Activated T-helper 17 cell treated with anti-CD3 and anti-CD28 coated beads, Interleukin-2, amount 50 U/mL, for 72 hours (primary cell): Measurements from ENCODE around the gene FAM187B. TPM values are rescaled to one million over a fixed set of nuclear protein-coding genes. Genes with fewer than 3 reads are reported as not detected.

Source experiments
- ATAC-seq: fragments of 150-1000 bp; cut with Tn5 transposase; replicated peaks from 2 replicates; pipeline ENCODE4 v1.10.0; 2021; ENCODE audit warnings: mild to moderate bottlenecking, moderate library complexity
- H3K27ac Mint-ChIP-seq: one replicate; pipeline ENCODE4 v1.8.0; 2022; ENCODE audit warnings: mixed read lengths
- H3K27me3 Mint-ChIP-seq: one replicate; pipeline ENCODE4 v1.8.0; 2022; ENCODE audit warnings: mixed read lengths
- H3K36me3 Mint-ChIP-seq: one replicate; pipeline ENCODE4 v1.8.0; 2022; ENCODE audit warnings: low read depth, mild to moderate bottlenecking, mixed read lengths
- H3K4me1 Mint-ChIP-seq: one replicate; pipeline ENCODE4 v1.8.0; 2022; ENCODE audit warnings: mixed read lengths
- H3K4me3 Mint-ChIP-seq: one replicate; pipeline ENCODE4 v1.8.0; 2022; ENCODE audit warnings: mild to moderate bottlenecking, mixed read lengths
- H3K9me3 Mint-ChIP-seq: one replicate; pipeline ENCODE4 v1.8.0; 2022; ENCODE audit warnings: mixed read lengths
- total RNA-seq, 2 donors: library from RNA; stranded (reverse); gene quantifications; one replicate each; pipeline ENCODE4 v1.2.3, GENCODE V29; 2022

Gene FAM187B
- total RNA-seq, 2 donors from 2014 or later = 0.58 TPM; not detected in 1

- H3K27ac Mint-ChIP-seq = peak overlapping the region; percentile 93
- no peaks in the 10 kb centered on the region for H3K27me3 Mint-ChIP-seq
- H3K9me3 Mint-ChIP-seq = no peaks in the 10 kb centered on the region
- H3K36me3 Mint-ChIP-seq = peaks cover 58% of the 10 kb centered on the region
- no peaks in the 10 kb centered on the region for H3K4me1 Mint-ChIP-seq
- peak overlapping the region; percentile 88 for H3K4me3 Mint-ChIP-seq
- ATAC-seq = no peak
Measured at GRCh38 chr19:35266520-35267352, 38.2 kb upstream of the FAM187B start.

DNA sequence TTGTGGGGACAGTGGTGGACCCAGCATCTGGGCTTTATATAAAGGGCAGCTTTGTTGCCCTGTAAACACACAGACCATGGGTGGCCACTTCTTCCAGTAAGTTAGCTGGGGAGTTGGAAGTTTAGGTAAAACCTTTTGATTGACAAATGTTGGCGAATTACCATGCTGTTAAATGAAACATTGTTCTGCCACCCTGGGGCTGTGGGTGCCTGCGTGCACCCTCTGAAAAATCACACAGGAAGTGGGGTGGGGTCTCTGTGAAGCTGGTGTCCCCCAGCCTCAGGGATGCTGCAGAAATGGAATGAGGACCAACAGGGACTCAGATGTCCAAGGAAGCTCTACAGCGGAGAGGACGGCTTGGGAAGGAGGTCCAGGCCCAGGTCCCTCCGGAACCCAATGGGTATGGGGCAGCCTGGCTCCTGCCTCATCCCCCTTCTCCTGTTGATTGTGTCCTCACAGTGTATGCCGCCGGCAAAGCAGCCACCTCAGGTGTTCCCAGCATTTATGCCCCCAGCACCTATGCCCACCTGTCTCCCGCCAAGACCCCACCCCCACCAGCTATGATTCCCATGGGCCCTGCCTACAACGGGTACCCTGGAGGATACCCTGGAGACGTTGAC is 37.5 kb upstream of the FAM187B start:
- no peak for ATAC-seq
- H3K4me1 Mint-ChIP-seq = no peaks in the 10 kb centered on the region
- H3K9me3 Mint-ChIP-seq = no peaks in the 10 kb centered on the region
- peak overlapping the region; percentile 88 for H3K4me3 Mint-ChIP-seq
- H3K27me3 Mint-ChIP-seq = no peaks in the 10 kb centered on the region
- peaks cover 55% of the 10 kb centered on the region for H3K36me3 Mint-ChIP-seq
- peak overlapping the region; percentile 76 for H3K27ac Mint-ChIP-seq

GRCh38 chr19:35265126-35265899 is 36.8 kb upstream of the FAM187B start:
- no peak for ATAC-seq
- Mint-ChIP-seq H3K4me3 (peak overlapping the region; percentile 88), H3K4me1 (no peaks in the 10 kb centered on the region), H3K27me3 (no peaks in the 10 kb centered on the region), H3K9me3 (no peaks in the 10 kb centered on the region), H3K36me3 (peaks cover 54% of the 10 kb centered on the region), H3K27ac (peak overlapping the region; percentile 76)

- Mint-ChIP-seq H3K36me3 (peaks cover 50% of the 10 kb centered on the region), H3K27me3 (no peaks in the 10 kb centered on the region), H3K4me1 (no peaks in the 10 kb centered on the region), H3K27ac (no peak overlapping the region), H3K4me3 (no peak overlapping the region), H3K9me3 (no peaks in the 10 kb centered on the region)
- no peak for ATAC-seq
Measured at GRCh38 chr19:35264268-35265125, 36.0 kb upstream of the FAM187B start.

DNA sequence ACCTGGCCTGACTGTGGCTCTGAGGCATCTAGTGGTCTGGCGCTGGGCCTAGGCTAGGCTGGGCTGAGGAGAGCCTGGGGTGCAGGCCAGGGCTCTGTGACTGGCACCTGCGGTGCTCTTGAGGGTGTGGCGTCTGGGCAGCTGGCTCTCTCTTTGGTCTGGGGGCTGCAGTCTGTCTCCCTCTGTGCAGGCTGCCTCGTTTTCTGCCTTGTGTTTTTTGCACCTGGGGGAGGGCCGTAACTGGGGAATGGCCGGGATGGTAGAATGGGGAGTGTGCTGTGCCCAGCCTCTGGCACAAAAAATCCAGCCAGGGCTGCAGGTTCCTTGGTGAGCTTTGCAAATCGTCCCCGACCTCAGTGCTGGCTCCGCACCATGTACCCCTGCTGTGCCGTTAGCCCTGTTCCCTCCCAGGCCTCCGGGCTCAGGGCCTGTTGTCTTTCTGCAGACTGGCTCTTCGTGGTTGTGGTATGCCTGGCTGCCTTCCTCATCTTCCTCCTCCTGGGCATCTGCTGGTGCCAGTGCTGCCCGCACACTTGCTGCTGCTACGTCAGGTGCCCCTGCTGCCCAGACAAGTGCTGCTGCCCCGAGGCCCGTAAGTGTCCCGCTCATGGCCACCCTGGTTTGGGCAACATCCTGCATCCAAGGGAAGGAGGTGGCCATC is 33.7 kb upstream of the FAM187B start:
- H3K4me1 Mint-ChIP-seq = peaks cover 5% of the 10 kb centered on the region
- no peaks in the 10 kb centered on the region for H3K27me3 Mint-ChIP-seq
- no peak overlapping the region for H3K4me3 Mint-ChIP-seq
- H3K27ac Mint-ChIP-seq = no peak overlapping the region
- peaks cover 42% of the 10 kb centered on the region for H3K36me3 Mint-ChIP-seq
- H3K9me3 Mint-ChIP-seq = no peaks in the 10 kb centered on the region
- ATAC-seq = no peak

- H3K9me3 Mint-ChIP-seq = no peaks in the 10 kb centered on the region
- H3K4me3 Mint-ChIP-seq = no peak overlapping the region
- peaks cover 7% of the 10 kb centered on the region for H3K4me1 Mint-ChIP-seq
- peak overlapping the region; percentile 48 for H3K27ac Mint-ChIP-seq
- ATAC-seq = no peak
- H3K27me3 Mint-ChIP-seq = no peaks in the 10 kb centered on the region
- peaks cover 38% of the 10 kb centered on the region for H3K36me3 Mint-ChIP-seq
Measured at GRCh38 chr19:35261356-35262100, 33.0 kb upstream of the FAM187B start.

GRCh38 chr19:35260694-35261304 is 32.3 kb upstream of the FAM187B start:
- Mint-ChIP-seq H3K27ac (peak overlapping the region; percentile 48), H3K4me1 (peaks cover 10% of the 10 kb centered on the region), H3K9me3 (no peaks in the 10 kb centered on the region), H3K27me3 (no peaks in the 10 kb centered on the region), H3K4me3 (no peak overlapping the region), H3K36me3 (peaks cover 32% of the 10 kb centered on the region)
- ATAC-seq = no peak

DNA sequence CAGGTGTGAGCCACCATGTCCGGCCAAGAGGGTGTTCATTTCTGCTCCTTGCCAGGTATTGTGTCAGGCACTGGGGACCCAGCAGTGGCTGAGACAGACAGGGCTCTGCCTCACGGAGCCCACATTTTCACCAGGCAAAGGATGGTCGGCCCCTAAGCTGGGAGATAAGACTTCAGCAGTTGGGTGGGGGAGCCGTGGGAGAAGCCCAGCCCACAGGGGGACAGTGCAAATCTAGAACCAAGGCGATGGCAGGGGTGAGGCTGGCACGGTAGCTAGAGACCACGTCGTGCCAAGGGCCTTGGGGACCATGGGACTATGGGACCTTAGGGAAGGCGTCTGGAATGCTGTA is 28.5 kb upstream of the FAM187B start:
- peak overlapping the region; percentile 66 for H3K27ac Mint-ChIP-seq
- H3K4me1 Mint-ChIP-seq = peaks cover 15% of the 10 kb centered on the region
- peaks cover 42% of the 10 kb centered on the region for H3K36me3 Mint-ChIP-seq
- no peak overlapping the region for H3K4me3 Mint-ChIP-seq
- no peaks in the 10 kb centered on the region for H3K9me3 Mint-ChIP-seq
- no peak for ATAC-seq
- H3K27me3 Mint-ChIP-seq = no peaks in the 10 kb centered on the region

DNA sequence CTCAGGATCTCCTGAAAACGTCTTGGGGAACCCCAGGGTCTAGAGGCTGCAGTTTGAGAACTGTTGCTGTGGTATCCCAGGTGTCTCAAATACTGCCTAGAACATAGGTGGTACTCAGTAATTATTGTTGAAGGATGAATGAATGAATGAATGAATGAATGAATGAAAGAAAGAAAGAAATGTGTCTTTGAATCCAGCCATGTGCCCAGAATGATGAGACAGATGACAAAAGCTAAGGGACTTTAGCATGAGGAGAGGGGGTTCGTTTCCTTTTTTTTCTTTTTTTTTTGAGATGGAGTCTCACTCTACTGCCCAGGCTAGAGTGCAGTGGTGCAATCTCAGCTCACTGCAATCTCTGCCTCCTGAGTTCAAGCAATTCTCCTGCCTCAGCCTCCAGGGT is 28.0 kb upstream of the FAM187B start:
- Mint-ChIP-seq H3K27ac (no peak overlapping the region), H3K27me3 (no peaks in the 10 kb centered on the region), H3K36me3 (peaks cover 46% of the 10 kb centered on the region), H3K4me1 (peaks cover 15% of the 10 kb centered on the region), H3K4me3 (no peak overlapping the region), H3K9me3 (no peaks in the 10 kb centered on the region)
- ATAC-seq = no peak

GRCh38 chr19:35254341-35255297 is 26.1 kb upstream of the FAM187B start:
- Mint-ChIP-seq H3K9me3 (no peaks in the 10 kb centered on the region), H3K4me1 (peaks cover 30% of the 10 kb centered on the region), H3K4me3 (no peak overlapping the region), H3K36me3 (peaks cover 50% of the 10 kb centered on the region), H3K27me3 (no peaks in the 10 kb centered on the region), H3K27ac (peak overlapping the region; percentile 34)
- ATAC-seq = no peak

DNA sequence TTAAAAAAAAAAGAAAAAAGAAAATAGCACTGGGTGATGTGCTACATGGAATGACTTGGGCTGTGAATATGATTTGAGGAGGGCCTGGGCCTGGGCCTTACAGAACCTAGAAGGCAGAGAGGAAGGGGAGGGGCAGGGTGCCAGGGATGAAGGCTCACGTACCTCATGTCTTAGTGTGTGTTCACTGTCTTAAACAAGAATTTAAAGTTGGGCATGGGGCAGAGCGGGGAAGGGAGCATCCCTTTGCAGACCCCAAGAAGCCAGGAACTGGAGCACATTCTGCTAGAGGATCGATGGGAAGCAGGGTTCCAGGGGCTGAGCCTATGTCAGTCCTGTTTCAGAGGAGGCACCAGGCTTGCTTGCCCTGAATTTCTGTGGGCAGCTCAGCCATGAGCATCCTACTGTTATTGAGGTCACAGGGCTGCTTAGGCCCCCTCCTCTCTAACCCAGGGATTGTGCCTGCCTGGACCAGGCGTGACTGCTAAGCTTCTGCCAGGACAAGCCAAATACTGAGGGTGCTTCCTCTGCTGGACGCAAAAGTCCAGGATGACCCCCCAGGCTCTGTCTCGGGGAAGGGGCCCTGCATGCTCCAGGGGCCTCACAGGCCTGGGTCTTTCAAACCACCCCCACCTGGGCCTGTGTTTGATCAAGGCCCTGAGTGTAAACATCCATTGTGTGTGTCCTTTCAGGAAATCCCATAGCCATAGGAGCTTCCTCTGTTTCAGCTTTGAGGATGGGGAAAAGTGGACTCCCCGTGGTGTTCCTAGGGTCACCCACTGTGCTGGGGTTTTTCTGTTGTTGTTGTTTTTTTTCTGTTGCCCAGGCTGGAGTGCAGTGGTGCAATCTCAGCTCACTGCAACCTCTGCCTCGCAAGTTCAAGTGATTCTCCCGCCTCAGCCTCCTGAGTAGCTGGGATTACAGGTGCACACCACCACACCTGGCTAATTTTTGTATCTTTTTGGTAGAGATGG is 25.1 kb upstream of the FAM187B start:
- Mint-ChIP-seq H3K36me3 (peaks cover 60% of the 10 kb centered on the region), H3K4me1 (peaks cover 31% of the 10 kb centered on the region), H3K4me3 (no peak overlapping the region), H3K27ac (peak overlapping the region; percentile 55), H3K9me3 (no peaks in the 10 kb centered on the region), H3K27me3 (no peaks in the 10 kb centered on the region)
- no peak for ATAC-seq
